HG03039 (cell line): ENCODE data around the gene DEAF1.
"Not testable (repeated sequence)": the region's sequence is repeated elsewhere in the genome, so short reads cannot be mapped to it uniquely, and the experiment has no call there.

ENCODE experiments used
- ATAC-seq: cut with Tn5 transposase; IDR thresholded peaks from one replicate; pipeline ENCODE4 v1.9.1; 2021; ENCODE audit warnings: mild to moderate bottlenecking, moderate library complexity; ENCODE audit not compliant: unreplicated experiment

DEAF1 gene

GRCh38 chr11:701741-702461 lies 6.9 kb upstream of the DEAF1 start:
- no peak for ATAC-seq

DNA sequence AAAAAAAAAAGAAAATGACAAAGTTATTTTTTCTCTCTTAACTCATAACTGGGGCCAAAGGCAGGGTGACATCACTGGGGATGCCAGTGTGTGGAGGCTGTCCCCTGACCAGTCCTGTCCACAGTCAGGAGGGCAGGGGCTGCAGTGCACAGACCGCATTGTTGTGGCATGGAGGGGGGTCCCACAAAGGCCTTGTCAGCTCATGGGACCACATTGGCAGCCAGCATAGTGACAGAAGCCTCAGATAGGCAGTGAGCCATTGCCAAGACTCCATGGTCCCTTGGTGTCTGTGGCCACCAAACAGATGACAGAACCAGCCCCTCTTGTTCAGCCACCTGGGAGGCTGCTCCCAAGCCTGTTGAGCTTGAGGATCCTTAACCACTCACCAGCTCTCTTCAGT lies 4.7 kb upstream of the DEAF1 start:
- ATAC-seq, result no peak

- no peak for ATAC-seq
These were observed 4.1 kb upstream of the DEAF1 start for GRCh38 chr11:699116-699508.

- ATAC-seq, result no peak
These were observed 3.6 kb upstream of the DEAF1 start for GRCh38 chr11:698493-699115.

- ATAC-seq, result no peak
These were observed 2.8 kb upstream of the DEAF1 start for GRCh38 chr11:697811-698311.

DNA sequence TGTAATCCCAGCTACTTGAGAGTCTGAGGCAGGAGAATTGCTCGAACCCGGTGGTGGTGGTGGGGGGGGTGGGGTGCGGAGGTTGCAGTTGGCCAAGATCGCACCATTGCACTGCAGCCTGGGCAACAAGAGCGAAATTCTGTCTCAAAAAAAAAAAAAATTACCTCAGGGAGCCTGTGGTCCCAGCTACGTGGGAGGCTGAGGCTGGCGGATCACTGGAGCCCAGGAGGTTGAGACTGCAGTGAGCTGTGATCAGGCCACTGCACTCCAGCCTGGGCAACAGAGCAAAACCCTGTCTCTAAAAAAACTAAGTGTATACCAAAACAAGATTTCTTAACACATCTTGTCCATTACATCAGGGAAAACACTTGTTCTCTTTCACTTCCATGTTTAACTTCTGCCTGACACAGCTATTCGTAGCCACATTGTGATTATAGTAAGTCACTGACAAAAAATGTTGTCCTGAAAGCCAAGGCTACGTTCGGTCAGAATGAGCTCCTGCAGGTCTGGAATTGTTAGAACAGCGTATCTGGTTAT lies 2.0 kb upstream of the DEAF1 start:
- no peak for ATAC-seq

DNA sequence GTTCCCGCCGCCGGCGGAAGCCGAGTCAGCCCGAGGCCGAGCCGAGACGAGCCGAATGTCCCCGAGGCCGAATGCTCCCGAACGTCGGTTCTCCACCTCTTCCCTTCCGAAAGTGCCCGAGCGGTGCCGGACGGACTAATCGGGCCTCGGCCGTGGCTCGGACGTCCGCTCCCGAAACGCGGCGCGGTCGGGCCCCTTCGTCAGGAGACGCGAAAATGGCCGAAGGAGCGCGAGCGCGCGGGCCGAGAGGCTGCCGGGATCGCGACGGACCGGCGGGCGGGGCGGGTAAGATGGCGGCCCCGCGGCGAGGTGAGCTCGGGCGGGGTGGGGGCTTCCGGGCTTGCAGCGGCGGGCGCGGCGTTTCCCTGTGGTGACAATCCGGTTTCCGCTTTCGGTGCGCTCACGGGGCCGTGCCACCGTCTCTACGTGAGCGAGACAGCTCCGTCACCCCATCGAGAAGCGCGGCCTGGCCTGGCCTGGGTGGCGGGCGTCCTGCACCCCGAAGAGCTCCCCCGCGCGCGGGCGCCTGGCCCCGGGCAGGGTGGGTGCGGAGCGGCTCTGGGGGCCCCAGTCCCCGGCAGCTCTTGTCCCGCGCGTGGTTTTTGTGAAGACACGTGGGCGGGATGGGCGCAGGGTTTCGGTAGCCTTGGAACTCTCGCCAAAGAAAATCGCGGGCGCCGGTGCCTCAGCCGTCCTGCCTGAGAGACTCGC lies 671 bp upstream of the DEAF1 start, which contains the start of gene TMEM80:
Gene TMEM80 (plus strand): TSS at position 279 of the 711 bp plus-strand sequence. CDS start 12 bp downstream, at position 291.
- ATAC-seq, result peak; percentile 63

DNA sequence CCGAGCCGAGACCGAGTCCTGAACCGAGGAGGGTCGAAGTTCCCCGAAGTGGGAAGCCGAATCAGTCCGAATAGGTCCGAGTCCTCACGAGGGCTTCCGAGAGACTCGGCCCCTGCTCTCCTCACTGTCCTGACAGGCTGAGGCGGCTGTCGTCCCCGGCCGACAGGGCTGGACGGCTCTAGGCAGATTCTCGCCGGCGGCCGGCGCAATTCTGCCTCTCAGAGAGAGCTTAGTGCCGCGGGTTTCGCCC lies 191 bp upstream of the DEAF1 start:
- ATAC-seq, result no peak

- no peak for ATAC-seq
These were observed 997 bp downstream of the DEAF1 start for GRCh38 chr11:693887-694562.

- ATAC-seq, result no peak
These were observed 1.6 kb downstream of the DEAF1 start for GRCh38 chr11:693415-693831.

DNA sequence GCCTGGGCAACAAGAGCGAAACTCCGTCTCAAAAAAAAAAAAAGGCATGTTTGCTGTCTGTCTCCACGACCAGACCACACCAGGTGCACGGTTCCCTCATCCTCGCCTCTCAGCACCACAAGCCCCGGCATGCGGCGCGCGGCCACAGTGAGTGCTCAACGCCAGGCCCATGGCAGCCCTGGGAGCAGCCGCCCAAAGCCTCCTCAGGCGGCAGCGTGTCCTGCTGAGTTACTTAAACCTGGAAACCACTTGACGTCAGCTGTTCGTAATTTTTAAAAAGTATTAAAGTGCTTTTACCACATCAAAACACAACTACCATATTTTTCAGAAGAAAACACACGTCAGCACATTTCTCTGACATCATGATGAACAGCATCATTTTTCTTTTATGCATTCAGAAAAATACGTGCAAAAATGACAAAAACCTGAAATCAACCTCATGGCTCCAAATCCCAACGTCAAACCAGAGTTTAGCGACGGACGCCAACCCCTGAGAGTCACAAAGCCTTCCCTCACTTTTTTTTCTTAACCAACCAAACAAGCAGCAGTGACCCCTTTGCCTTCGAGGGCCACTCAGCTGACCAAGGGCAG lies 2.1 kb downstream of the DEAF1 start:
- no peak for ATAC-seq

DNA sequence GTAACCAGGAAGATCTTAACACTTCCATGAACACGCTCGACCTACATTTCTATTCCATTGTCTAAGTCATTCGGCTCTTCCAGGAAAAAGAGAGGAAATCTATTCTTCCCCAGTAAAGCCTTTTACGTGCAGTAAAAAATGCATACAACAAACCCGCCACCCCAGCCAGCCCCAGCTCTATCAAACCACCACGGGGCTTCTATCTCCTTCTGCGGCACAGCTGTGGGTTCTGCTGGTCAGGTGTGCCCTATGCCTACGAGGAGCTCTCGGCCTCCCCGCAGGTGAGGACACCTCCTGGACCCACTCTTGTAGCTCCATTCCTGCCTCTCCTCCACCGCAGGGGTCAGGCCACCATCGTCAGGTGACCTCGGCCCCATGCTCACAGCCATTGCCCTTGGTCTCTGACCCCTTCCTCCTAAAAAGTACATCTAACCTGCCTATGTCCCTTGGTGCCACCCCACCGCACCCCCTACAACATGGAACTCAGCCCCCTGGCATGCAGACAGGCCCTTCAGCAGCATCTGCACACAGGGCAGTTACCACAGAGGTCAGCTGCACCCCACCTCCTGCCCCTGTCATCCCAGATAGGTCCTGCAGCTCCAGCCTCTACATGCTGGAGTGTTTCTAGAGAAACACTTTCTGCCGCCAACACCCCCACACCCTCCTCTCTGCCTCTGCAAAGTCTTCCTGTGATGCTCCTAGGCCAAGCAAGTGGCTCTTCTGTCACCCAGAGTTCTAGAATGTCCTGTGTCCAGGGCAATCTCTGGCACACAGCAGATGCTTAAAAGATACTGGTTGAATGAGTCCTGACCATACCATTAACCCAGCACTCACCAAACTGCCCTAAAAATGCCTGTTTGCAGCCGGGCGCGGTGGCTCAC lies 3.1 kb downstream of the DEAF1 start:
- ATAC-seq, result no peak

DNA sequence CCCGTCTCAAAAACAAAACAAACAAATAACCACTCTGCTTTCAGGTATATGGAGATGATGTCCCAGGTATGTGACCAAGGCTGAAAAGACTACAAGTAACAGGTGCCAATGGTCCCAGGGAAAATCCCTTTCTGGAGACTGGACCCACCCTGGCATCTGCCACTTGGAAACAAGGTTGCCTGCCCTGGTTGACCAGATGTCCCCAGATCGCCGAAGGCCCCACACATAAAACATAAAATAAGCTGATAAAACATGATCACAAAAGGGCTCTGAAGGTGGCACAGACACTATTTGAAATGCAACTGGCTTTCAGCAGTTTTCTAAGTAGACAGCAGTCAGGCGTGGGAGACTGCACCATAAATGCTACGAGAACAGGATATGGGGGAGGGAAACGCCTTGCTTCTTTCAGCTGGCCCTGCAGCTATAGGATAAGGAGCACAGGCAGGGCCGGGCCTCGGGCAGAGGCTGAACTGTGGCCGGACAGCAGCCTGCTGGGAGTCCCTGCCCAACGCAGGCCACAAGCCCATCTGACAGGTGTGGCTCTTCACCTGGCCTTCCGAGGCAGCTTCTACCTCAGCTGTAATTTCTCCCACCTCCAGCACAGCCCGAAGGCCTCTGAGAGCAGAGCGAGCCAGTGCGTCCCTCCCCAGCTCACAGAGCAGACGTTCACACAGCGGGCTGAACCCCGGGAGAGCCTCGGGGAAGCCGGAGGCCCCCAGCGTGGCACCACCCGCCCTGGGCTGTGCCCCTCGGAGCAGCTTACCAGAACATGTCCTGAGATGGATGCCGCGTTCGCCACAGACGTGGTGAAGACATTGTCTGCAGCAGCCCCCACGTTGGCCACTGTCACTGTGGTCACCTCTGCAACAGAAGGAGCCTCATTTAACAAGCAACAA lies 4.0 kb downstream of the DEAF1 start:
- ATAC-seq, result no peak

DNA sequence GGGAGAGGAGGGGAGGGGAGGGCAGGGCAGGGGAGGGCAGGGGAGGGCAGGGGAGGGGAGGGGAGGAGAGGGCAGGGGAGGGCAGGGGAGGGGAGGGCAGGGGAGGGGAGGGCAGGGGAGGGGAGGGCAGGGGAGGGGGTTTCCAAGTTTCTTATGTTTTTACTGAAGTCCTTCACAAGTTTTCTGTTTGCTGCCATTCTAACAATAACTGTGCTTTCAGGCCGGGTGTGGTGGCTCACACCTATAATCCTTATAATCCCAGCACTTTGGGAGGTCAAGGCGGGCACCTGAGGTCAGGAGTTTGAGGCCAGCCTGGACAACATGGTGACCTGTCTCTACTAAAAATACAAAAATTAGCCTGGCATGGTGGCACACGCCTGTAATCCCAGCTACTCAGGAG lies 4.8 kb downstream of the DEAF1 start:
- not testable (repeated sequence) for ATAC-seq

DNA sequence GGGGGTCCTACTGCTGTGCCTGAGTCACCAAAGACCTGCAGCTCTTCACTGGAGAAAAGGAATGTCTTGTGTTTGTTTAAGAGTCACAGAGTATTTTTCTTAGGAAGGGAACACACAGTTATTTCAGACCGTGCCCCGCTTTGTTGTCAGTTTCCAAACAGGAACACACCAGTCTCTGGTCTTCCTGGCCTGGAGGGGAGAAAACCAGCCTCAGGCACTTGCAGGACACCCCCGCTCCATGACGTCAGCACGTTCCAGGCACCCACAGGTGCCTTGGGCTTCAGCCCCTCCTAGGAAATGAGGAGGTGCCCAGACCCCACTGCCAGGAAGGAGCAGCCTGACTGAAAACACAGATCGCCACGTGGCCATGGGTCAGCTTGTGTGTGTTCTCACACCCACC lies 5.4 kb downstream of the DEAF1 start:
- ATAC-seq, result no peak

GRCh38 chr11:688681-689080 lies 6.3 kb downstream of the DEAF1 start:
- ATAC-seq, result no peak

GRCh38 chr11:687751-688150 lies 7.3 kb downstream of the DEAF1 start:
- ATAC-seq, result no peak

DNA sequence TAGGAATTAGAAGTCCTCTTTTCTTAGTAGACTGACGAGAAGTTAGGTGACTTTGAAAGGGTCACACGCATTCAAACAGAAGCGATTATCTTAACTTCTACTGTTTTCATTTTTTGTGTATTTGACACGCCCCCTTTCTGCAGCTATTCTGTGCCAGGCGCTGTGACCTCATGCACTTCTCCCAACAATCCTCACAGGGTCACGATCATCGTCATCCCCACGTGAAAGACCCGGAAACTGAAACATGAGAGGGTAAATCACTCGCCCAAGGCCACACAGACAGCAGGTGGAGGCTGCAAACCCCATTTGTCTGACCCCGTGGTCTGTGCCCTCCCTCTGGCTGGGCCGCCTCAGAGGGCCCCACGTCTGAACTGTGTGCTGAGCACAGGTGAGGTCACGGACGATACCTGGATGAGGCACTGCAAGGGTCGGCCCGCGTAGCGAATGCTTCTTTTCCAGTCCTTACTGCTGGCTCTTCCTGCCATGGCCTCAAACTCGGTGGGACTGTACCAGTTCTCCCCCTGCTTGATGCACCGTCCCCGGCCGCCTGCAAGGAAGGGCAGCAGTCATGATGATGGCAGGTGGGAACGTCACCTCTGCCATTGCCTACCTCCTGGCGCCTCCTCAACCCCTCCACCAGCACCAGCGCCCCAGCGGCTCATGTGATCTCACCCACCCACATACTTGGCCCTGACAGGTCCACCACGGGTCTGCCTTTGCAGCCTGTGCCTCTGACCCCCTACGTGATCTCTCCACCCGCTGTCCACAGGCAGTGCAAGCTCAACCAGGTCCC lies 8.4 kb downstream of the DEAF1 start:
- ATAC-seq, result no peak
